Stimulated activated CD4-positive, alpha-beta T cell treated with anti-CD3 and anti-CD28 coated beads, Interleukin-1b, Interleukin-23, amount 100 ng/mL, for 4 hours (primary cell): ENCODE data around the gene MACROD2.

Experiments
- DNase-seq, 2 donors: peaks; one replicate each; pipeline ENCODE4 v3.0.0-alpha.2; 2020; ENCODE audit warnings: low read depth in 2 of 2

Gene MACROD2

DNA sequence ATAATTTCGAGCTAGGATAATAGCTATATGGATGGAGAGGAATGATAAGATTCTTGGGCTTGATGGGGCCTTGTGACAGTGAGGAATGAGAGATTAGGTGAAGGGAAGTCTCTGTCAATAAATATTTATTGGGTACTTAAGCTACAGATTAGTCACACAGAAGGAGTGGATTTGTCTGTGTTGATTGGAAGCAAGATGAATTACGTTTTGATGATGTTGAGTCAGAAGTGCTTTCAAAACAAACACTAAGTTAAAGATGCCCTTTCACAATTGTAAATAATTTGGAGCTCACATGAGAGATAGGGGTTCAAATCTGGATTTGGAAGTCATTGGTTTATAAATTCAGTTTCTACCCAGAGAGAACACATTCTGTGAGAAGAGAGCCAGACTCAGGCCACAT lies 1743.7 kb downstream of the MACROD2 start:
- no peak for DNase-seq

GRCh38 chr20:15740046-15740775 lies 1744.9 kb downstream of the MACROD2 start:
- DNase-seq, result no peak

DNA sequence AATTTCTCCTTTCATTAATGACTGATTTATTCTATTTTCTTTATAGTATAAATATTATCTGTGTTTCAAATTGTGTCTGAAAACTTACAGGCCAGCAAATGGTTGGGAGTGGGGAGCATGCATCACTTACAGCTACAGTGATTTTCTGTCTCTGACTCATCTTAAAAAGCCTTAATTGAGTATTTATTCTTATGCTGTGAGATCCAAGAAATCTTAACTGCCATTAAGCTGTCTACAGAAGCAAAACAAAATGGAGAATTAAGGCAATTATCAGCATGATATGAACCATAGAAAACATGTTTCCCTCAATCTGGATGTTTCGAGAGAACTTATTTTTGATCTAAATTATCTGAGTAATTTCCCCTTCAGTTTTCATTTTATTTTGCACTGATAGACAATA lies 1746.8 kb downstream of the MACROD2 start:
- no peak for DNase-seq

- no peak for DNase-seq
These were observed 1747.3 kb downstream of the MACROD2 start for GRCh38 chr20:15742627-15743026.

- DNase-seq, result no peak
These were observed 1760.9 kb downstream of the MACROD2 start for GRCh38 chr20:15756002-15756753.

DNA sequence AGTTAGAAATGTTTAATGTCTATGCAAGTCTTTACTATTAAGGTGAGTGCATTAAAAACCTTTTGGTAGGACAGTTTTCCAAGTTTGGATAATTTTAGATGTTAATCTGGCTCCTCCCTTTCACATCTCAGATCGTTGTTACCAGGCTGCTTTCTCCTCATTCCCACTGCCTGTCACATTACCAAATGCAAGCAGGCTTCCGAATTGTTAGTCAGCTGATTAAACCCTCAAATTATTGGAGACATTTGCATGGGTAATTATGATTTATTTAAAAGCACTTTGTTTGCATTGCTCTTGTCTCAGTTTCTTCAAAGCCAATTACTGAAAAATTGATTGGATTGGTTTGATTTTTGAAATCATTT lies 1761.4 kb downstream of the MACROD2 start:
- DNase-seq, result no peak

DNA sequence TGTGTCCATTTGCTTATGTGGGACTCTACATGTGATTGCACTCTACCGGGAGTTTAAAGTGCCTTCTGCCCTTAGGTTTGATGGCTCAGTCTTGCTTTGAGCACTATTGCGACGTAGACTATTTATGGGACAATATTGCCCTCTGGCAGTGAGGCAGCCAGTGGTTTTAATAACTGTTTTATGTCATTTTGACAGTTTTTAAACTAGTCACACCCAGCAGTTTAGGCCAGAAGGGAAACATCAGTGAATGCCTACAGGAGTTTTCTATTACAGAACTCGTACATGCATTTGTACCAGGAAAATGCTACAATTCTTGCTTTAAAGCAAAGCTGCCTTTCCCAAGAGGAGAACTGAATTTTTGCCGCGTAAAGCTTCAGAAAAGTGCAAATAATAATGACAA lies 1764.3 kb downstream of the MACROD2 start:
- DNase-seq, result no peak

DNA sequence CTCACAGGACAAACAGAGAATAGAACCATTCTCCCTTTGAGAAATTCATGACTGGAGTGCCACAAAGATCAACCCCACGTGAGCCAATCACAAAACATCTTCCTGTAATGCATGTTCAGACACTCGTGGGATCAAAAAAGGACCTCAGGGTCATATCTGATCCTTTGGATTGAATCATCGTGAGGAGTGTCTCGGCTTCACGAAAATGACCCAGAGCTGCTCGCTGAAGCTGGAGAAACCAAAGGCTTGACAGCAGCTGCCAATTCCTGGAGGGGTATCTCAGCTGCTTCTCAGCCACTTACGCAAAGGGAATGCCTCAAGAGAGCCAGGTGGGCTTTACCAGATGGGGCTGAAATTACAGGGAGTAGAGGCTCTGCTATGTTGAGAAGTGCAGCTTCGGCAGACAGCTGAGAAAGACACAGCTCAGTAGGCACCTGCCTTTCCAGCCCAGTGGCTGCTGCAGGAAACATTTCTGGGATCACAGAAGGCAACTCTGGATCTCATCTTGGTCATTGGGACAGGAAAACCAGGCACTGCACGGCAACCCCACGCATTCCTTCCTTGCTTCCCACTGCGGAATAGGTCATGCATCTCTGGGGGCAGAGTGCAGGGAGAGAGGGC lies 1764.8 kb downstream of the MACROD2 start:
- DNase-seq, result no peak

GRCh38 chr20:15763366-15763765 lies 1768.0 kb downstream of the MACROD2 start:
- DNase-seq, result no peak

- DNase-seq, result no peak
These were observed 1772.3 kb downstream of the MACROD2 start for GRCh38 chr20:15767586-15767985.

- DNase-seq, result no peak
These were observed 1772.9 kb downstream of the MACROD2 start for GRCh38 chr20:15767999-15768741.

DNA sequence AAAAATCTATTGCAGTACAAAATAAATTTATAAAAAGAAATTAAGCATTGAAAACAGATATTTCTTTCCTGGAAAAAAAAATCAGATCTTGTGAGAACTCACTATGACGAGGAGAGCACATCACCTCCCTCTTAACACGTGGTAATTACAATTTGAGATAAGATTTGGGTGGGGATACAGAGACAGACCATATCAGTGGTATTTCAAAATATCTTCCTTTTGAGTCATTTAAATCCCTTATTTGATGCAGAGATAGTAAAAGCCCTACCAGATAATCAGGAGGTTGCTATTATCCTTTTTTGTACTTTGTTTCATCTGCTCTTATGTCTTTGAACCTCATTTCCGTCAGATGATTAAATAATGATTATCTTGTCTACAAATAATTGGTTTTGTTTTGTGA lies 1777.5 kb downstream of the MACROD2 start:
- no peak for DNase-seq

DNA sequence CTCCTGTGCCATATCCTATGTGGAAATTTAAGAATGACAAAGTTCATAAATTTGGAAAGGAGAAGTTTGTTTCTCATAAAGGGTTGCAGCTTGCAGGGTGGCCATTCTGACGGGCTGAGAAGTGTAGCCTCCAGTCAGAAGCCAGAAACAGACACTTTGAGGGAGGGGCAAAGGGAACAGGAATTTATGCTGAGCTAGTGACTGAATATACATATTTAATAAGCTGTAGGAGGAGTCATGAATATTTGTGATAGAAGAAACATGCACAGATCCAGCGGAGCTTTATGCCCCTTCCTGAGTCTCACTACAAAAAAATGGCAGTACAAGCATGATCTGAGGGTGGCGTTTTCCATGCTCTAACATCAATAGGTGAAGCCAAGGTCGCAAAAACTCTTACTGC lies 1779.6 kb downstream of the MACROD2 start:
- no peak for DNase-seq

DNA sequence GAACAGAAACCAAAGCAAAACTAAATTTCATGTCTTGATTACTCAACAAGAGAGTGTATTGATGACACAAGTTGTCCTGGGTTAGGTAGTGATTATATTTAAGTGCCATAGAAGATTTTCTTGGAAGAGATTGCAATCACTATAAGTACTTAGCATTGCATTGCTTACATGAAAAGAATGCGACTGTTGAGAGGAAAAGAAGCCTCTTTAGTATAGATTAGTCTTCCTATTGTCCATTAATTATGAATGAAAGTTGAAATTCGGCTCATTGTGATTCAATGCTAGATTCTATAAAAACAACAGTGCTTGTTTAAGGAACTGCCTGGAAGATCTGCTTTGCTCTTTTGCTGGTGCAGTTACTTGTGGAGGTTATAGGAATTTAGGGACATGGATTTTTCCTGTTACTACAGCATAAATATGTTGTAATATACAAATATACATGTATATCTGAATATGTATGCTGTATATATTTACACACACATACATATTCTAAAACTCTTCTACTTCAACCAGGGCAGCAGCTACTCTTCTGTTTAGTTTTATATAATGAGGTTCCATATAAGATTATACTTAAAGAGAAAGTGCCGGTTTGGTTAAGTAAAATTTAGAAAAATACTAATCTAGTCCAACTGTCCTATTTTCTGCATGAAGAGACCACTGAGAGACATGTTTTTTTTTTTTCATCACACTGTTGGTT lies 1781.6 kb downstream of the MACROD2 start:
- no peak for DNase-seq

DNA sequence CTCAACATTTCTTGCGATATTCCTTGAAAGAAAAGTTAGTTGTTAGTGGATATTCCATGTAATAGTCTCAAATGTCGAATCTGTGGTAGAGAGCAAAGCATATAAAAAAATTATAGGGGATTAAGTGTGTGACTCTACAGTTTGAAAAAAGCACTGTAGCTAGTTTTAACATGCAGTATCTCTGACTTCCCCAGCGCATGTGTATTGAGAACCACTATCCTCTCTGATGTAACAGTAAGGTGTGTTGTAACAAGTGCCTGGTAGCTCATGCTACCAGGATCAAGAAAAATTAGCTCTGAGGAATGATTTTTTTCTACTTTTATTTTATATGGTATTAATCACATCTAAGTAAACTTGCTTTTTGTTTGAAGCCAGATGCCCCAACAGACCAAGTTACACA lies 1788.7 kb downstream of the MACROD2 start:
- DNase-seq, result no peak

DNA sequence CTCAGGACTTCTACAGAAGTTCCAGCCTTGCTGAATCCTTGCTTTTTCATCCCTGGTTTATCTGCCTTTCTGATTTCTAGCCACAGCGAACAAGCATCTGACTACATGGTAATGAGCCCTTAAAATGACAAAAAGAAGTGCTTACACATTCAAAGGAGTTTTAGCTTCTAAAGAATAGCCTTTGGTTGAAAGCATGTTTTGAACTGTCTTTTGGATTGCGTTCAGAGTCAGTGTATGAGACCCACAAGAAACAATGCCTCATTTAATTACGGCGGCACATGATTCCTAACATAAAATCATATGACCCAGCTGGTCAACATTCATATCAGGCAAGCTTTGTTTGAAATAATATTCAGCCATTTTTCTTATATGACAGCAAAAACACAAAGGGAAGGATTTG lies 1793.8 kb downstream of the MACROD2 start:
- no peak for DNase-seq

DNA sequence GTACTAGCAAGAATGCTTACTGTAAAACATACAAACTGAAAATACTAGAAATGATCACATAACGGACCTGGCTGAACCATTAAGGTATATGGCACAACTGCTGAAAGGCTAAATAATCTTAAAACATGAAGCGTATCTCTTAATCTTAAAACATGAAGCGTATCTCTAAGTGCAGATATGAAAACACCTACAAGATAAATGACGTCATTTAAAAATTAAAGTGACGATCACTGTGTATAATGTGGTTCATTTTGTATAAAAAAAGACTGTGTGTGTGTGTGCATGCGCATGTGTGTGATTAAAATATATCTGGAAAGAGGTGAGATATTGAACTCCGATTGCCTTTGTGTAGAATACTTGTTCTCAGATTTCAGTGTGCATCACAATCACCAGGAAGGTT lies 1797.5 kb downstream of the MACROD2 start:
- no peak for DNase-seq

GRCh38 chr20:15794409-15794808 lies 1799.1 kb downstream of the MACROD2 start:
- no peak for DNase-seq

DNA sequence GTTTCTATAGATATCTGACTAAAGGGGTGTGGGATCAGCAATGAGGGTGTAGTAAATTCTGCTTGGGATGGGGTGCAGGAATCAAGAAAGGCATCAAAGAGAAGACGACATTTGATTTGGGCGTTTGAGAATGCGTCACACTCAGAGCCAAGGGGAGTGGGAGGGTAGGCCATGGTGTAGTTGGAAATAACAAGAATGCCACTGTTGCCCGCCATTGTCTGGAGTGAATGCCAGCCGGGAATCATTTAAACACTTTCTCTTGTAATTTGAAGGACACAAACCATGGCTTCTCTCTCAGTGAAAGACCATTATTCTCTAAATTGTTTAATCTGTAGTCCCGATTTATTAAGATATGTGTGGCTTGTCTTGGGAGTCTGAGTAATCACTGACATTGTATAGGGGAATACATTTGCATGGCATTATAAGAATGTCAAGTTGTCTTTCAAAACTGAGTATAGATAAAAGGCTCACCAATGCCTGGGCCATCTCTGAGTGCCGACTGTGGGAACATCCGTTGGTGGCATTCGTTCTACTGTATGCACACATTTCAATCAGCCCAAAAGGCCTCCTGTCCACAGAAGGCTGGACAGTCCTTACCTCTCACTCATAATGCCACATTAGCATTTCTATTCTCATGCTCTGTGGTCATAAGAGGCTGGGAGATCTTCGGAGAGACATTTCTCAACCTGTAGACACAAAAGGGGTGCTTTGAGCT lies 1800.1 kb downstream of the MACROD2 start:
- no peak for DNase-seq

DNA sequence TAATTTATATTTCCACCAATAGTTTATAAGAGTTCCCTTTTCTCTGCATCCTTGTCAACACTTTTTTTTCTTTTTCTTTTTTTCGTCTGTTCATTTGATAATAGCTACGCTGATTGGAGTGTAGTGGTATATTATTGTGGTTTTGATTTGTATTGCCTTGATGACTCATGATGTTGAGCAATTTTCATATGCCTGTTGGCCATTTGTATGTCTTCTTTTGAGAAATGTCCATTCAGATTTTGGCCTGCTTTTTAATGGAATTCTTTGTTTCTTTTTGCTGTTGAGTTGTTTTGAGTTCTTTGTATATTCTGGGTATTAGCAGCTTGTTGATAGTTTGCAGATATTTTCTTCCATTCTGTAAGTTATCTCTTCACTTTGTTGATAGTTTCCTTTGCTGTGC lies 1804.6 kb downstream of the MACROD2 start:
- DNase-seq, result no peak

DNA sequence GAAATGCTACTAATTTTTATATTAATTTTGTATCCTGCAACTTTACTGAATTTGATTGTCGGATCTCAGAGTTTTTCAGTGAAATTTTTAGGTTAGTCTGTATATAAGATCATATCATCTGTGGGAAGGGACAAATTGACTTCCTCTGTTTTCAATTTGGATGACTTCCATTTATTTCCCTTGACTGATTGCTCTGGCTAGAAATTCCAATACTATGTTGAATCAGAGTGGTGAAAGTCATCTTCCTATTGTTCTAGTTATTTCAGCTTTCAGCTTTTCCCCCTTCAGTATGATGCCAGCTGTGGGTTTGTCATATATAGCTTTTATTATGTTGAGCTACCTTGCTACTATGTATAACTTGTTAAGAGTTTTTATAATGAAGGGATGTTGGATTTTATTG lies 1806.7 kb downstream of the MACROD2 start:
- no peak for DNase-seq
